WERI-Rb-1 (cell line): ENCODE measurements around the gene ENOX1.

Source experiments
- DNase-seq: peaks from one replicate; pipeline ENCODE4 v3.0.0-alpha.2; 2020
- H3K27ac ChIP-seq: fragments of 250-450 bp; sonication (Bioruptor Pico); 2 replicates; pipeline ENCODE4 v1.5.1; 2020; ENCODE audit warnings: mild to moderate bottlenecking, moderate library complexity
- H3K27me3 ChIP-seq: fragments of 250-450 bp; sonication (Bioruptor Pico); 2 replicates; pipeline ENCODE4 v1.5.1; 2021; ENCODE audit warnings: mild to moderate bottlenecking, low read depth, moderate library complexity; ENCODE audit not compliant: insufficient read depth, severe bottlenecking
- H3K36me3 ChIP-seq: fragments of 250-450 bp; sonication (Bioruptor Pico); 2 replicates; pipeline ENCODE4 v1.5.1; 2020; ENCODE audit warnings: mild to moderate bottlenecking, moderate library complexity
- H3K4me3 ChIP-seq: 2 replicates; pipeline ENCODE4 v1.5.1; 2011; ENCODE audit warnings: low read depth, mild to moderate bottlenecking, control low read depth, low read length
- H3K9me3 ChIP-seq: fragments of 250-450 bp; sonication (Bioruptor Pico); 2 replicates; pipeline ENCODE4 v1.5.1; 2021; ENCODE audit warnings: mild to moderate bottlenecking, moderate library complexity; ENCODE audit not compliant: severe bottlenecking
- TF ChIP-seq, protein P1 (sequence below): IDR thresholded peaks from 2 replicates; pipeline ENCODE4 v1.5.1; 2011; ENCODE audit warnings: low read depth, mild to moderate bottlenecking, control low read depth, inconsistent platforms, low read length

The ENOX1 gene

GRCh38 chr13:43587376-43587775 is 199.4 kb downstream of the ENOX1 start:
- TF ChIP-seq, protein P1, sequence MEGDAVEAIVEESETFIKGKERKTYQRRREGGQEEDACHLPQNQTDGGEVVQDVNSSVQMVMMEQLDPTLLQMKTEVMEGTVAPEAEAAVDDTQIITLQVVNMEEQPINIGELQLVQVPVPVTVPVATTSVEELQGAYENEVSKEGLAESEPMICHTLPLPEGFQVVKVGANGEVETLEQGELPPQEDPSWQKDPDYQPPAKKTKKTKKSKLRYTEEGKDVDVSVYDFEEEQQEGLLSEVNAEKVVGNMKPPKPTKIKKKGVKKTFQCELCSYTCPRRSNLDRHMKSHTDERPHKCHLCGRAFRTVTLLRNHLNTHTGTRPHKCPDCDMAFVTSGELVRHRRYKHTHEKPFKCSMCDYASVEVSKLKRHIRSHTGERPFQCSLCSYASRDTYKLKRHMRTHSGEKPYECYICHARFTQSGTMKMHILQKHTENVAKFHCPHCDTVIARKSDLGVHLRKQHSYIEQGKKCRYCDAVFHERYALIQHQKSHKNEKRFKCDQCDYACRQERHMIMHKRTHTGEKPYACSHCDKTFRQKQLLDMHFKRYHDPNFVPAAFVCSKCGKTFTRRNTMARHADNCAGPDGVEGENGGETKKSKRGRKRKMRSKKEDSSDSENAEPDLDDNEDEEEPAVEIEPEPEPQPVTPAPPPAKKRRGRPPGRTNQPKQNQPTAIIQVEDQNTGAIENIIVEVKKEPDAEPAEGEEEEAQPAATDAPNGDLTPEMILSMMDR = no peak
- H3K4me3 ChIP-seq = no peak overlapping the region
- no peaks in the 10 kb centered on the region for H3K27me3 ChIP-seq
- no peaks in the 10 kb centered on the region for H3K36me3 ChIP-seq
- no peak for DNase-seq
- no peaks in the 10 kb centered on the region for H3K9me3 ChIP-seq
- no peak overlapping the region for H3K27ac ChIP-seq

DNA sequence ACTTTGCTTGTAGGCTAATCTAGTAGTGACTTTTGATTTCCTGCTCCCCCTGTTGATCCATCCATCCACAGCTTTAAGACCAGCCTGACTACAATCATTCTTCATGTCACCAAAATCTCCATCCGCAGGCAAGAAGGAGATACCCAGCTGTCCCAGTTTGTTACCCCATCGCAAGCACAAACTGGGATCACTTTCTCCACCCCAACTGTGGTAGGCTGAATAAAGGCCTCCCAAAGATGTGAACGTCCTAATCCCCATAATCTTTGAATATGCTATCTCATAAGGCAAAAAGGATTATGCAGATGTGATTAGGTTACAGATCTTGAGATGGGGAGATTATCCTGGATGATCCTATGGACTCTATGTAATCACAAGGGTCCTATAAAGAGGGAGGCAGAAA is 202.0 kb downstream of the ENOX1 start:
- H3K27ac ChIP-seq = no peak overlapping the region
- no peaks in the 10 kb centered on the region for H3K9me3 ChIP-seq
- H3K36me3 ChIP-seq = no peaks in the 10 kb centered on the region
- TF ChIP-seq, protein P1 = no peak
- H3K27me3 ChIP-seq = no peaks in the 10 kb centered on the region
- DNase-seq = peak; percentile 24
- no peak overlapping the region for H3K4me3 ChIP-seq

DNA sequence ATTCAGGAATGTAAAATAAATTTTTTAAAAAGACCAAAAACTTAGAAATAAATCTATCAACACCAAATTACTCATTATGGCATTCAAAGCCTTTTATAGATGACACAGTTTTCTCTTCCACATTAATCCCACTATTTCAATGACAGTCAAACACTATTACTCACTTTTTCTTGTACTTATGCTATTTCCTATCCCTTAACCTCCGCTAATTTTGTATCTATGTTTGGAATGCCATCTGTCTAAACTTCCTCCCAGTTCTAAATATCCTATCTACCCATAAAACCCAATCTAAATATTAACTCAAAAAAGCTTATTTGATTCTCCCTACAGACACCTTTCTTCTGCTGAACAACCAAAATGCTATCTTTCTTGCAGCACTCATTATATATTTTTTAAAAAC is 203.5 kb downstream of the ENOX1 start:
- H3K27ac ChIP-seq = no peak overlapping the region
- H3K4me3 ChIP-seq = no peak overlapping the region
- no peaks in the 10 kb centered on the region for H3K27me3 ChIP-seq
- TF ChIP-seq, protein P1 = no peak
- H3K36me3 ChIP-seq = no peaks in the 10 kb centered on the region
- H3K9me3 ChIP-seq = no peaks in the 10 kb centered on the region
- DNase-seq = no peak

- no peak overlapping the region for H3K27ac ChIP-seq
- no peak for DNase-seq
- no peaks in the 10 kb centered on the region for H3K36me3 ChIP-seq
- TF ChIP-seq, protein P1 = no peak
- H3K9me3 ChIP-seq = no peaks in the 10 kb centered on the region
- H3K4me3 ChIP-seq = no peak overlapping the region
- H3K27me3 ChIP-seq = no peaks in the 10 kb centered on the region
Measured at GRCh38 chr13:43580280-43580679, 206.5 kb downstream of the ENOX1 start.

- H3K36me3 ChIP-seq = no peaks in the 10 kb centered on the region
- no peak overlapping the region for H3K27ac ChIP-seq
- no peak overlapping the region for H3K4me3 ChIP-seq
- TF ChIP-seq, protein P1 = no peak
- no peaks in the 10 kb centered on the region for H3K27me3 ChIP-seq
- no peaks in the 10 kb centered on the region for H3K9me3 ChIP-seq
- DNase-seq = no peak
Measured at GRCh38 chr13:43579321-43579720, 207.5 kb downstream of the ENOX1 start.

DNA sequence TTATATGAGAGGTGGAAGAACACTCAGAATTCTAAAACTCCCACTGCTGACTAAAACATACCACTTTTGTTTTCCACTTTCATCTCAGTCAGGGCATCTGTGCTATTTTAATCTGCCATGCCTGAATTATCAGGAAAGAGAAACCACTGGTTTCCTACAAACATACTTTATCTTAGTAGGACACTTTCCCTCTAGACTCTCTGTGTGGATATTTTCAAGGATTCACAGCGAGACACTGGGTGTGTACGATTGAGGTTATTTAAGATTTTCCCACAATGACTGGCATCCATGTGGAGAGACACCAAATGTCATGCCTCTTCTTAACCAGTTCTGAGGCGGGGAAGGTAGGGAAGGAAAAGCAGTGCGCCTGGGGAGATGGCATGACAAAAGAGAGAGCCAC is 212.2 kb downstream of the ENOX1 start:
- Histone ChIP-seq H3K9me3 (no peaks in the 10 kb centered on the region), H3K27ac (no peak overlapping the region), H3K36me3 (no peaks in the 10 kb centered on the region), H3K27me3 (no peaks in the 10 kb centered on the region), H3K4me3 (no peak overlapping the region)
- DNase-seq = no peak
- TF ChIP-seq, protein P1 = no peak
